GM12801 (cell line): Measurements from ENCODE around the gene ZNF385B.

Experiments used
- TF ChIP-seq, protein P1 (sequence below): IDR thresholded peaks from one replicate; pipeline ENCODE4 v1.5.1; 2011; ENCODE audit warnings: control low read depth; ENCODE audit not compliant: insufficient read length; ENCODE audit errors: extremely low read depth

The ZNF385B gene

DNA sequence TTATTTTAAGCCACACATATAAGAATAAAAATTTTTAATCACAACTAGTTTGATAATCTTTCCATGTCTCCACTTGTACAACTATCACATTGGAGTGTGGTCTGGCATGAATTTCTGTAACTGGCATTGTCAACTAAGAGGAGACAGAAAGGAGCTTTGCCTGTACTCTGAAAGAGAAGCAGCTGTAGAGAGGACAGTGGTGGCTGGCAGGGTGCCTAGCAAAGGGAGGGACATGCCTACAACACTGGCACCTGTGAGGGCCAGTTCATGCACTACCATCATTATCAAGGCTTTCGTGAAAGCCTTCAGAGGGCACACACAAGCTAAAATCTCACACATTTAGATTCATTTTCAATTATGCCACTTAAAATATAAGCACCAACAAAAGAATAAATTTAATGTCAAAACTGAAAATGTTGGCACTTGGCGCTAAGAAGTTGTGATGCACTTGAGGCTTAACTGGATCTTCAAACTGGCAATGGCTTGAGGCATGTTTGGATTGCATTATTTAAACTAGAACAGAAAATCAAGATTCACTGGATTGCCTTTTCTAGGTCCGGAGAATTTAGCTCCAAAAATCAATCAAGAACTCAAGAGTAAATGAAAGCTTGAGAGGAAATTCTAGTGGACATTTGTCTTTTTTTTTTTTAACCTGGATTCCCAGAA, 238.6 kb downstream of the ZNF385B start:
- TF ChIP-seq, protein P1, sequence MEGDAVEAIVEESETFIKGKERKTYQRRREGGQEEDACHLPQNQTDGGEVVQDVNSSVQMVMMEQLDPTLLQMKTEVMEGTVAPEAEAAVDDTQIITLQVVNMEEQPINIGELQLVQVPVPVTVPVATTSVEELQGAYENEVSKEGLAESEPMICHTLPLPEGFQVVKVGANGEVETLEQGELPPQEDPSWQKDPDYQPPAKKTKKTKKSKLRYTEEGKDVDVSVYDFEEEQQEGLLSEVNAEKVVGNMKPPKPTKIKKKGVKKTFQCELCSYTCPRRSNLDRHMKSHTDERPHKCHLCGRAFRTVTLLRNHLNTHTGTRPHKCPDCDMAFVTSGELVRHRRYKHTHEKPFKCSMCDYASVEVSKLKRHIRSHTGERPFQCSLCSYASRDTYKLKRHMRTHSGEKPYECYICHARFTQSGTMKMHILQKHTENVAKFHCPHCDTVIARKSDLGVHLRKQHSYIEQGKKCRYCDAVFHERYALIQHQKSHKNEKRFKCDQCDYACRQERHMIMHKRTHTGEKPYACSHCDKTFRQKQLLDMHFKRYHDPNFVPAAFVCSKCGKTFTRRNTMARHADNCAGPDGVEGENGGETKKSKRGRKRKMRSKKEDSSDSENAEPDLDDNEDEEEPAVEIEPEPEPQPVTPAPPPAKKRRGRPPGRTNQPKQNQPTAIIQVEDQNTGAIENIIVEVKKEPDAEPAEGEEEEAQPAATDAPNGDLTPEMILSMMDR: no peak

DNA sequence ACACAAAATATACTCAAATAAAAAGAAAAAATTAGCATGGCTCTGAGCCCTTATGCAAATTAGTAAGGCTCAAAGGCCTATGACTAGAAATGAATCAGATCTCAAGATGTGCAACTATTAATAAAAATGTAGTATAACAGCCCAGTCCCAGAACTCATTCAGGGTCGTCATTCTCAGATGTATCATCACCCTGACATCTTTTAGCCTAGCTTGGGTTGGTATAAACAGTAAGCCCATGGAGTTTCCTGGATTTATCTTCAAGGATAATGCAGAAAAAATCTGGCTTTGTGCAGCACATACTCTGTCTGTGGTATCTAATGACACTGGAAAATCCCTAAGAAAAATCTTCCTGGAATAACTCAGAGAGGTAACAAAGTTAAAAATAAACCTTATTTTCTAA, 239.3 kb downstream of the ZNF385B start:
- TF ChIP-seq, protein P1: no peak

DNA sequence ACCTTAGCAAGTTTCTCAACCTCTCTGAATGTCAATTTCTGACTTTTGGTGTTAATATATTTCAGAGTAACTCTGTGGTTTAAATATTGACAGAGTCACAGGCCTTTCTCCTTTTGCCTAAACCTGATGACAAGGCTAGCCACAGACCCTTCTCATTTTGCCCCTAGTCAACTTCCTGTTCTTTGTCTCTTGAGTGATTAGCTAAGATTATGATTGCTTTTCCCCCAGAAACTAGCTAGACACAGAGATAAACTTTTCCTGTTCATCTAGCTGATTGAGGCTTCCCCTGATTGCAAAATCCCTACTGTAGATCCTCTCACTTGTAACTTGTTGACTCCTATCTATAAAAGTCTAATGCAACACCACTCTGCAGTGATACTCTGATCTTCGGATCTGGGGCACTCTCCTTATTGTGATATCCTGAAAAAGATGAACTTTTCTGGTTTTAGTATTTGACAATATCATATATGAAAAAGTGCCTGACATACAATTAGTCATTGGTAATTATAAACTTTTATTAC, 241.4 kb downstream of the ZNF385B start:
- TF ChIP-seq, protein P1: no peak

DNA sequence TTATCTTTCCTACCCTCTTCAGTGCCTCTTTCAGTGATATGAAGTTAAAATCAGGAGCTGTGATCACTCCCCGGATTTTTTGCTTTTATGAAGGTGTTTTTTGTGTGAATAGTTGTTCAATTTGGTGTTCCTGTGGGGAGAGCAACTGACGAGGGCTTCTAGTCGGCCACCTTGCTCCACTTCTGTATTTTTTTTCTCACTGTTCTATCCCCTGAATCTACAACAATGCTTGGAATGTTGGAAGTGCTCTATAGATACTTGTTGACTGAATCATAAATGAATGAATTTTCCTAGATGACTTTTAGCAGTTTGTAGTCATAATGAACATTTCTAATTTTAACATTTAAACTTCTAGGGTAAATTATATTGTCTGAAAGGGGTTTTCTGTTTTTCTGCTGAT, 247.3 kb downstream of the ZNF385B start:
- TF ChIP-seq, protein P1: no peak

DNA sequence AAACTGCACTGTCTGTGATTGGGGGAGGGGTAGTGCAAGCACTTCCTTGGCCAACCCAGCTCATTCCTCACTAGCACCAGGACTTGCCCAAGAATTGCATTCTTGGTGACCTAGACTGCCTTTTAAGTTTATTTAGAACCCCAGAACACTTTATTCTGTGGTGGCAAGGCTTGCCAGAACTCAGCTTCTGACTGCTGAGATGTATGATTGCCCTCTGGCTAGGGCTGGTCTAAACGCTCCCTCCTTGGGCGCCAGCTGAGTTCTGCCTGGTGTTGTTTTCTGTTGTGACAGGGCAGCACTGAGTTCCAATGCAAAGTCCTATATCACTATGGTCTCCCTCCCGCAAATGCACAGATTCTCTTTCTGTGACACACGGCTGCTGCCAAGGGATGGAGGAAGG, 247.7 kb downstream of the ZNF385B start:
- TF ChIP-seq, protein P1: no peak

DNA sequence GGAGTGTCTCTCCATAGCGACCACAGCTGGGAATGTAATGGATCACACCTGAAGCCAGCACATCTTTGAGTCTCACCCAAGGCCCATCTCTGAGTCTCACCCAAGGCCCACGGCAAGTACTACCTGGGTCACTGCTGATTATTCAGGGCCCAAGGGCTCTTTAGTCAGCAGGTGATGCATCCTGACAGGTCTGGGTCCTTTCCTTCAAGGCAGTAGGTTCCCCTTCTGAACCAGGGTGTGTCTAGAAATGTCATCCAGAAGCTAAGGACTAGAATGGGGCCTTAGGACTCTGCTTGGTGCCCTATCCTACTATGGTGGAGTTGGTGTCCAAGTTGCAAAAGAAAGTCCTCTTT, 248.1 kb downstream of the ZNF385B start:
- TF ChIP-seq, protein P1: no peak

DNA sequence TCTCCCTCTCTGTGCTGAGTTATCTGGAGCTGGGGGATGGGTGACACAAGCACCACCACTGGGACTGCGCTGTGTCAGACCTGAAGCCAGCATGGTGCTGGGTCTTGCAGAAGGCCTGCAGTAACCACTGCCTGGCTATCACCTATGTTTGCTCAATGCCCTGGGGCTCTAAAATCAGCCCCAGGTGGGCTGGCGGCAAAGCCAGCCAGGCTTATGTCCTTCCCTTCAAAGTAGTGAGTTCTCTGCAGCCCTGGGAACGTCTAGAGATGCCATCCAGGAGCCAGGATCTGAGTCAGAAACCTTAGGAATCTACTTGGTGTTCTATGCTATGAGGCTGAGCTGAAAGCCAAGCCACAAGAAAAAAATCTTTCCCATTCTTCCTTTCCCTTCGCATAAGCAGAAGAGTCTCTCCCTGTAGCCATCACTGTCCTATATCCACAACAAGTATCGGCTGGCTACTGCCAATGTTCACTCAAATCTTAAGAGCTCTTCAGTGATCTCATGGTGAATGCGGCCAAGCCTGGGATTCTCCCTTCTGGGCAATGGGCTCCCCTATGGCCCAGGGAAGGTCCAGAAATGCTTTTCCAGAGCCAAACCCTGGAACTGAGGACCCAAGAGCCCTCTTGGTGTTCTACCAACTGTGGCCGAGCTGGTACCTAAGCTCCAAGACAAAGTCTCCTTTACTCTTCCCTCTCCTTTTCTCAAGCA, 248.7 kb downstream of the ZNF385B start:
- TF ChIP-seq, protein P1: no peak
